ENCODE measurements around the gene ZNF622. TPM values are rescaled to one million over a fixed set of nuclear protein-coding genes. Genes with fewer than 3 reads are reported as not detected.

Gene ZNF622, protein sequence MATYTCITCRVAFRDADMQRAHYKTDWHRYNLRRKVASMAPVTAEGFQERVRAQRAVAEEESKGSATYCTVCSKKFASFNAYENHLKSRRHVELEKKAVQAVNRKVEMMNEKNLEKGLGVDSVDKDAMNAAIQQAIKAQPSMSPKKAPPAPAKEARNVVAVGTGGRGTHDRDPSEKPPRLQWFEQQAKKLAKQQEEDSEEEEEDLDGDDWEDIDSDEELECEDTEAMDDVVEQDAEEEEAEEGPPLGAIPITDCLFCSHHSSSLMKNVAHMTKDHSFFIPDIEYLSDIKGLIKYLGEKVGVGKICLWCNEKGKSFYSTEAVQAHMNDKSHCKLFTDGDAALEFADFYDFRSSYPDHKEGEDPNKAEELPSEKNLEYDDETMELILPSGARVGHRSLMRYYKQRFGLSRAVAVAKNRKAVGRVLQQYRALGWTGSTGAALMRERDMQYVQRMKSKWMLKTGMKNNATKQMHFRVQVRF
- polyA plus RNA-seq, result 10 to 100 TPM; 56.9 to 57.8 (median 57.2) TPM

DNA sequence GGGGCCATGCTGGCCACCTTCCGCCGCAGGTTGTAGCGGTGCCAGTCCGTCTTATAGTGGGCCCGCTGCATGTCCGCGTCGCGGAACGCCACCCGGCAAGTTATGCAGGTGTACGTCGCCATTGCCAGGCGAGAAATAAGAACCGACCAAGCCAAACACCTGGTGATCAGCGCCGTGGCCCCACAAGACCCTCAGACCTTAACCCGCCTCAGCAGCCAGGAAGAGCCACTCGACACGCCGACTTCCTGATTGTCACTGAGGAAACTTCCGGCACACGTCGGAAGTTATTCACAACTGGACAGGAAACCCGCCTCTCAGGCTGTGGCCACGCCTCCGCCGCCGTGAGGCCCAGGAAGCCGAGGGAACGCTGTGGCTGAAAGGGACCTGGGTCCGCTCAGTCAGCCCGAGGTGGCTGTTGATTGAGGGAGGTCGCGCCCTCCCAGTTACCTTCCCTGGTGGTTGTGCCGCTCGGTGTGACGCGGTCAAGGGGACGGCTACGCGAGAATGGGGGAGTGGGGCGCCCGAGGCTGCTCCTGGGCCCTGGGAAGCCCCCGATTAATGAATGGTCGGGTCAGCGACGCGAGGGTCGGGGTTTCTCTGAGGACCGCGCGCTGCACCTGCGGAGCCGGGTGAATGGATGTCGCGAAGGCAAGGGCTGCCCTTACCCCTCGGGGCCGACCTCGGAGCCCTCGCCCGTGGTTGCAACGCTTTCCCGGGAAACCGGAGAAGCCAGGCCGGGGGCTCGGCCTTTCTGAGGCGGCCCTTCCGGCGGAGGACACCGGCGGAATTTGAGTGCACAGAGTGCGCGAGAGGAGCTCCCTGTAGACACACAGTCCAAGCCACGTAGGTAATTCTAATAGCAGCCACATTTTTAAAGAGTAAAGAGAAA is at the start of gene ZNF622:
ZNF622 (minus strand) TSS at position 257 of the 889 bp plus-strand sequence; CDS start at position 122, 135 bp downstream.
- peaks cover 71 to 88% of the 10 kb centered on the region in 2 donors for H3K4me1 Mint-ChIP-seq

DNA sequence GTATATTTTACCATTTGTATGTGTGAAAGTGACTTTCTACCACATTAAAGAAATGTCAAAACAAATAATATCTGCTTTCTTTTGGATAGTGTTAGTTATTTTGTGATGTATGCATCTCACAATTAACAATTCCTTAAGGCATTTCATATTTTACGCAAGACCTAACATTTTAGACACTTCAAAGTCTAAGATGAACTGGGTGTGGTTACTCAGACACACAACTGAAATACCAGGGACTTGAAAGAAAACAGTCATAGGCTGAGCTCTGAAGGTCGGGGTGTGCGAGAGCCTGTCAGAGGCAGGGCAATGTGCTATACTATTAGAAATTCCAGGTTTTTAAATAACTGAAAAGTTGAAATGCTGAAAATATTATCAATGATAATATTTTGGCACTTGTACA is 44.5 kb upstream of the ZNF622 start:
- H3K27ac Mint-ChIP-seq, result no peak overlapping the region
- no peak for DNase-seq
- H3K4me3 Mint-ChIP-seq, result no peak overlapping the region
- H3K9me3 Mint-ChIP-seq, result no peaks in the 10 kb centered on the region
- no peaks in the 10 kb centered on the region for H3K36me3 Mint-ChIP-seq
- no peaks in the 10 kb centered on the region for H3K4me1 Mint-ChIP-seq
- peaks cover 0 to 4% (median 3%) of the 10 kb centered on the region in 3 donors for H3K27me3 Mint-ChIP-seq (ENCODE audit: low read depth in 3 of 3)

More for the DNA sequence above, at the start of gene ZNF622:
- DNase-seq, result peak; percentile 86 to 89 (median 89)
- H3K4me3 Mint-ChIP-seq, result peak within 1 kb of the TSS; percentile 96 to 99 (median 97)
- H3K36me3 Mint-ChIP-seq, result peaks cover 12 to 32% (median 15%) of the 10 kb centered on the region in 3 donors
- peaks cover 4 to 15% (median 9%) of the 10 kb centered on the region in 3 donors for H3K27me3 Mint-ChIP-seq (ENCODE audit: low read depth in 3 of 3)
- H3K9me3 Mint-ChIP-seq, result no peaks in the 10 kb centered on the region
- H3K27ac Mint-ChIP-seq, result peak within 1 kb of the TSS; percentile 95 to 99 (median 96)

DNA sequence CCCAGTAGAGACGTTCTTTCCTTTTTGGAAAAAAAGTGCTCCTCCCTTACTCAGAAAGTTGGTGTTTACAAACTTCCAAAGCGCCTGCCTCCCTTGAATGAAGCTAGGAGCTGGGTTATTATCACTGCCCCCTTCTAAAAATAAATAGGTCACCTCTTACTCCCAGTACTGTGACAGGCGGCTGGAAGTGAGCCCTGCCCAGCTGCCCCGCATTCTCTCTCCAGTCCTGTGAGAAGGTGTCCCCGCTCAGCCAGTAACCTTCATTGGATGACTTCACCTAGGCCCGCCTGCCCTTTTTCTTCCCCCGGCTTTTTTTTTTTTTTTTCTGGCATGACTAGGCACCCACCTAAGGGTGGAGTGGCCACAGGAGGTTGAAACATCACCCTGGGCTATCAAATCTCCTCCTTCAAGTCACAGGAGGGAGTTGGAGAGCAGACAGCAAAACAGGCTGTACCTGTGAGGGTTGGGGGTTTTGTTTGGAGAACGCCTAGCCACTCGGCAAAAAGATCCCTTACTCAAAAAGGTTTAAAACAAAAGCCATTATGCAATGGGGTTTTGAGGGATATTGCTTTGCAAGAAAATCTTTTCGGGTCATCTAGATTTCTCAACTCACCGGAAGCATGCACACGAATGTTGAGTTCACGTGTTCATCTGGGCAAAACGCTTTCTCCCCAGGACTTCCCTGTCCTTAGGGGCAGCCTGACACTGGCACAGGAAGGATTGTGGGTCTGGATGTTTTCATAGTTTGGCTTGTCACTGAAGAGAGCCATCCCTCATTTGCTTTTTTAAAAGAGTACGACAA is 43.3 kb upstream of the ZNF622 start:
- no peaks in the 10 kb centered on the region for H3K9me3 Mint-ChIP-seq
- H3K4me3 Mint-ChIP-seq, result no peak overlapping the region
- no peaks in the 10 kb centered on the region for H3K36me3 Mint-ChIP-seq
- H3K27ac Mint-ChIP-seq, result no peak overlapping the region
- H3K4me1 Mint-ChIP-seq, result no peaks in the 10 kb centered on the region
- DNase-seq, result no peak
- H3K27me3 Mint-ChIP-seq (ENCODE audit: low read depth in 3 of 3), result peaks cover 0 to 6% (median 3%) of the 10 kb centered on the region in 3 donors

DNA sequence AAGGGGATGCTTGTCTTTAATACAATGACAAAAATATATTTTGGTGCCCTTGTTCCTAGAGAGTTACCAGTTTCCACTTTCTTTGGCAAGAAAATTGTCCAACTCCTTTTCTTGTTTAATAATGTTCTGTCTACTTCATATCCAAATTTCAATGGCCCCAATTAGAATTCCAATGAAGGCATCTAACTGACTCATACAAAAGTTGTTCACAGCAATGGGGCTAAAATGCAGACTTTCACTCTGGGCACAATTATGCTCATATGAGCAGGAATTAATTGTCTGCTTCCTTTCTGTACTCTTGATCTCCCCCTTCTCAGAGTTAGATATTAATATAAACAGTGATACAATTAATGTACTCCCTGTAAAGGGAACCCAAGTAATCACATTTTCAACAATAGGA is 42.1 kb upstream of the ZNF622 start:
- no peaks in the 10 kb centered on the region for H3K36me3 Mint-ChIP-seq
- no peaks in the 10 kb centered on the region for H3K9me3 Mint-ChIP-seq
- H3K27ac Mint-ChIP-seq, result no peak overlapping the region
- DNase-seq, result no peak
- peaks cover 0 to 8% (median 5%) of the 10 kb centered on the region in 3 donors for H3K27me3 Mint-ChIP-seq (ENCODE audit: low read depth in 3 of 3)
- no peaks in the 10 kb centered on the region for H3K4me1 Mint-ChIP-seq
- H3K4me3 Mint-ChIP-seq, result no peak overlapping the region

DNA sequence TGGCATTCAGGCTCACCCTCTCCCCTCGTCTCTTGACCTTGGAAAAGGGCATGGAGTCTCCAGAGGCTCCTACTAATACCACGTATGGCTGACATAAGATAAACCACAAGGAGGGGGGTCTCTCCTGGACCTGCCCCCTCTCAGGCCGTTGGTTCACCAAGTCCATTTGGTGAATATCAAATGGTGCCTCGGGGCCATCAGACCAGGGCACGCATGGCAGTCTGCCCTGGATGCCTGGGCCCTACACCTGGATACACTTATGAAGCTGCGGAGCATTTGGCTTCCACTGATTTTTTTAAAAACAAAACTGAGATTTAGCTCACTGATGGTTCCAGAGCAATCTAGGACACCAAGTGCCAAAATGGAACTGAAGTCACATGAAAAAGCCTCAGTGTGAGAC is 40.3 kb upstream of the ZNF622 start:
- Mint-ChIP-seq H3K4me1 (no peaks in the 10 kb centered on the region), H3K27me3 (ENCODE audit: low read depth in 3 of 3) (peaks cover 0 to 8% (median 2%) of the 10 kb centered on the region in 3 donors), H3K4me3 (peak overlapping the region in 1 of 5 donors; percentile 13), H3K36me3 (no peaks in the 10 kb centered on the region), H3K27ac (no peak overlapping the region), H3K9me3 (no peaks in the 10 kb centered on the region)
- no peak for DNase-seq

DNA sequence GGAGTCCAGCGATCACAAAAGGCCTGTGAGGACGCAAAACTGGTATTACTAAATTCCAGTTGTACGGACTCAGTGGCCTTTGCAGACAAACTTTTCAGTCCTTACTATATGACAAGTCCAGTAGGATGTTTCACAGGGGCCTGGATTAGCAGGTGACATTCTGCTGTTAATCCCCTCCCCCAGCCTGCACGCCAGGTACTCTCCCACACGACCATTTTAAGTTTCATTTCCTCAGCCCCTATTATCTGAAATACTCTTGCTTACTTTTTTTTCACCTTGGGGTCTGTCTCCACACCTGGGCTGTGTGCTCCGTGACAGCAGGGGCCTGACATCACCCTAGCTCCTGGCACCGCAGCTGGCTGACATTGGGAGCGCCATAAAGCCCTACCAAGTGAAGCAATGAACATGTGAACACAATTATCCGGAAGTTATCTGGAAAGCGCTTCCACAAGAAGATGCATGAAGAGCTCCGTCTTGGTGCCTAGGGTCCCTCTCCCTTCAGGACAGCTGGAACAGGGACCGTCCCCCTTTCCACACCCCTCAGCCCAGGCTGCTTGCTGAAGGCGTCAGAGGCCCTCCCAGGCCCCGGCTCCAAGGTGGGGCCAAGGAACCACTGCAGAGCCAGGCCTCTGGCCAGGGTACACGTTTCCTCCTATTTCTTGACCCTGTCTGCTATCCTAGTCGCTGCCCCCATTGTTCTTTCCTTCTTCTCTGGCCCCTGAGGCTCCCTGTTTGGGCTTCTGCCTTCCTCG is 39.7 kb upstream of the ZNF622 start:
- H3K9me3 Mint-ChIP-seq, result no peaks in the 10 kb centered on the region
- no peaks in the 10 kb centered on the region for H3K36me3 Mint-ChIP-seq
- peaks cover 0 to 8% (median 2%) of the 10 kb centered on the region in 3 donors for H3K27me3 Mint-ChIP-seq (ENCODE audit: low read depth in 3 of 3)
- no peak overlapping the region for H3K27ac Mint-ChIP-seq
- H3K4me1 Mint-ChIP-seq, result no peaks in the 10 kb centered on the region
- H3K4me3 Mint-ChIP-seq, result peak overlapping the region in 1 of 5 donors; percentile 13
- DNase-seq, result no peak

DNA sequence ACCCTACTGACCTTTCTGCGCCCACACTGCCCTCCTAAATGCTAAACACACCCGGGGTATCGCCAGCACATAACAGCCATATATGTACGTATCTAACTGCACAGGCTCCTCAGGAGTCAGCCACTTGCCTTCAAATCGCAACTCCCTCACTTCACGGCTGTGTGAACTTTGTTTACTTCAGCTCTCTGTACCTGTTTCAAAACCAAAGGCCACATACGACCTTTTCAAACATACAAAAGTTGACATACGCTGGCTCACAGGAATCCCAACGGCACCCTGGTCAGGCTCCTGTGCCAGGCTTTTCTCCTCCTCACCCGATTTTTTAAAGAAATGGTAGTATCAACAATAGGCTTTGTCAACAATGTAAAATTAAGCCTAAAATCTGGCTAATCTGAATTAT is 39.0 kb upstream of the ZNF622 start:
- Mint-ChIP-seq H3K27me3 (ENCODE audit: low read depth in 3 of 3) (peaks cover 0 to 8% (median 2%) of the 10 kb centered on the region in 3 donors), H3K27ac (no peak overlapping the region), H3K4me1 (no peaks in the 10 kb centered on the region), H3K4me3 (no peak overlapping the region), H3K9me3 (no peaks in the 10 kb centered on the region), H3K36me3 (no peaks in the 10 kb centered on the region)
- no peak for DNase-seq

DNA sequence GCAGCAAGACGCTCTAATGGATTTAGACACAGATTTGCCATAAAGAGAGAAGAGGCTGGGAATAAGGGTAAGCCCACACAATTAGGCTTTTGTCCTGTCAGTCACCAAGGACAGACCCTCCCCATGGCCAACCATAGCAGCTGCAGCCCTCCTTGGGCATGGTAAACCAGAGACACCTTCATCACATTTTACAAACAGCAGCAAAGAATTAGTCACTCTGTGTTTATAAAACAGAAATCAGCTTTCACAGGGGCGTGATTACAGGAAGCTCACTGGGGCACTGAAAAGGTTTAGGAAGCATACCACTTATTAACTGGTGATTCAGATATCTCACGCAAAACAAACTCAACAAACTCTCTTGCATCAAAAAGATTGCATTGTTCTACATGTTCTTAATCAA is 37.3 kb upstream of the ZNF622 start:
- no peak overlapping the region for H3K27ac Mint-ChIP-seq
- no peak overlapping the region for H3K4me3 Mint-ChIP-seq
- DNase-seq, result no peak
- H3K4me1 Mint-ChIP-seq, result no peaks in the 10 kb centered on the region
- no peaks in the 10 kb centered on the region for H3K9me3 Mint-ChIP-seq
- no peaks in the 10 kb centered on the region for H3K36me3 Mint-ChIP-seq
- H3K27me3 Mint-ChIP-seq (ENCODE audit: low read depth in 3 of 3), result peaks cover 0 to 8% (median 4%) of the 10 kb centered on the region in 3 donors

DNA sequence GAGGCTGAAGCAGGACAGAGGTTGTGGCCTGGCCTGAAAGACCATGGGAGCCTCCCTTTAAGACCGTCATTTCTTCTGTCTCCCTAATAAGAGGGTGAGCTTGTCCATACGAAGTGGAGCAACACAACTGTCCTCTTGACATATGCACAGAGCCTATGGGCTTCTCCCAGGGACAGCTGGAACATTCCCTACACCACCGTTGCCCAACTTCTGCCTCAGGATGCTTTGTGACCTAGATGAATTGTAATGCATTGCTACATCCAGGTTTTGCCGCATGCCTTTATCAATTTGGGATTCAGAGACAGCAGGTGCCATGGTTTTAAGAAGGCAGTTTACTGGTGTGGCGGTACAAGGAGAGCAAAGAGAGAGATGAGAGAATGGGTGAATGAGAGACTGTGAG is 34.4 kb upstream of the ZNF622 start:
- Mint-ChIP-seq H3K27me3 (ENCODE audit: low read depth in 3 of 3) (peaks cover 0 to 8% (median 4%) of the 10 kb centered on the region in 3 donors), H3K27ac (no peak overlapping the region), H3K36me3 (no peaks in the 10 kb centered on the region), H3K9me3 (peaks cover under 1 to 12% (median 3%) of the 10 kb centered on the region in 6 donors), H3K4me3 (no peak overlapping the region), H3K4me1 (no peaks in the 10 kb centered on the region)
- DNase-seq, result no peak

DNA sequence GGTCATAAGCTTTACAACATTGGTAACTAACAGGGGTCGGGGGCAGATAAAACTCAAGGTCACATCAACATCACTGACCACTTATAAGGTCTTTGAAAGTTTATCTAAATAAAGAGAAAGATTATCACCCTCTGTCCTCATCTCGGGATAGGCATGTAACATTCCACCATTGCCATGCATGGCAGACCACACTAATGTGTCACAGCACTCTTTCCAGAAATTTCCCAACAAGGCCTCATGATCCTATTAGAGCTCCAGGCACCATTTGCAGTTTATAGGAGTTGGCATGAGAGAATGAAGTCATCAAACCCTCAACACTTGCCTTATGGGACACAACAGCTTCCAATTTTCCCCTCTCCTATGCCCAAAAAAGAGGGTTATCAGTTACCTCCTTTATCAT is 31.9 kb upstream of the ZNF622 start:
- Mint-ChIP-seq H3K36me3 (no peaks in the 10 kb centered on the region), H3K27me3 (ENCODE audit: low read depth in 3 of 3) (peaks cover 2 to 3% (median 3%) of the 10 kb centered on the region in 3 donors), H3K27ac (no peak overlapping the region), H3K4me1 (no peaks in the 10 kb centered on the region), H3K4me3 (no peak overlapping the region), H3K9me3 (peaks cover 2 to 20% (median 8%) of the 10 kb centered on the region in 6 donors)
- DNase-seq, result no peak

DNA sequence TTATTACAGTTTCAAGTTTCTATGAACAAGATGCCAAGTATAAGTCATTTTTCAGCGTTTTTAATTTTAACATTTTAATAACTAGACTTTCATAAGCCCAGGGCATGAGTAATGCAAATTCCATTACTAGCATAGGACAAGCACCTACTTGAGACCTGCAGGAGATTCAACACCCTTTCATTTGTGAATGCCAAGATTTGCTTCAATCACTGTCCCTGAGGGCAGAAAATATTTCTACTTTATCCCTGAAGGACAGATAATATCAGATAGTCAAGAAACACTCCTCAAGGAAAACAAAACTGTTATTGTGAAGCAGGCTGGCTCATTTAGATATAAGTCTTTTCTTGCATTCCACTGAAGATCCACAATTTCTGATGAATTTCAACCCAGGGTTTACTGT is 27.7 kb upstream of the ZNF622 start:
- H3K4me3 Mint-ChIP-seq, result no peak overlapping the region
- peaks cover 3 to 4% (median 3%) of the 10 kb centered on the region in 3 donors for H3K27me3 Mint-ChIP-seq (ENCODE audit: low read depth in 3 of 3)
- H3K27ac Mint-ChIP-seq, result no peak overlapping the region
- no peak for DNase-seq
- no peaks in the 10 kb centered on the region for H3K4me1 Mint-ChIP-seq
- no peaks in the 10 kb centered on the region for H3K36me3 Mint-ChIP-seq
- peaks cover 2 to 20% (median 8%) of the 10 kb centered on the region in 6 donors for H3K9me3 Mint-ChIP-seq

DNA sequence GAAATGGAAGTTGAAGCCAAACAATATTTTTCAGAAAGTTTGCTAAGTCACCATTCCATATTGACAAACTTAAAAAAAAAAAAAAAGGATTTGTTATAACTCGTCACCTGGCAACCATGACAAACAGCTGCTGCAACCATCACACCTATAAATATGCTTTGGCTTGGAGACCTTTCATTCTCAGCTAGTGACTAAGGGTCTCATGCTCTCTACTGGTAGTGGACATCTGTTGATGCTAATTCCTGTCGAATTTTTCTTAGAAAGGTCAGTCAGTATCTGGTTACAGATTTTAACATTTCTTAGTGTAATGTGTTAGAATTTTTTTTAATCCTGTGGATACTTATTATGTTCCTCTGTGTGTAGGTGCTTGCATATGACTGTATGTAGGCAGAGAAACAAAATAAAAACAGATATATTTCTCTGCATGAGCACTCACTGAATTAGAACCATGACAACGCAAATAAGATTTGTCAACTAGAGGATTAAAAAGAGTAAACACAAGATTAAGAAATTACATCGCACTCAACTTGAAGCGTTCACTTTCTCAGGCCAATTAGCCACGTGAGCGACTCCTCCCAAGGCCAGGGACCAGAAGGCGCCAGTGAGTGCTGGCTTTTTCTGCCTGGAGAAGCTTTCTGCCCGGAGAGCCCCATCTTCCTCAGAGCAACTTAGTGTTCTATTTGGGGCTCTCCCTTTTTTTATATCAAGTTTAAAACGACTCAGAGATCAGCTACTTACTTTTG is 27.0 kb upstream of the ZNF622 start:
- no peak for DNase-seq

More for the DNA sequence above, 27.0 kb upstream of the ZNF622 start:
- Mint-ChIP-seq H3K4me1 (no peaks in the 10 kb centered on the region), H3K27ac (no peak overlapping the region), H3K4me3 (no peak overlapping the region), H3K9me3 (peaks cover 2 to 20% (median 8%) of the 10 kb centered on the region in 6 donors), H3K27me3 (ENCODE audit: low read depth in 3 of 3) (peaks cover 2 to 4% (median 3%) of the 10 kb centered on the region in 3 donors), H3K36me3 (no peaks in the 10 kb centered on the region)

Measured in immature natural killer cell (primary cell).